Endothelial cell of umbilical vein (primary cell): ENCODE measurements around the gene P2RY13. TPM values are rescaled to one million over a fixed set of nuclear protein-coding genes. Genes with fewer than 3 reads are reported as not detected.

Experiments used
- BruUV-seq: library from RNA; stranded (reverse); fragments of 400-500 nt; replicated peaks from 2 replicates; lab custom pipeline; 2021; lab: Mats Ljungman, UMichigan
- CTCF ChIA-PET: fragments of 300-600, 350-600 bp; sonication (Branson Sonifier 250); formaldehyde crosslinking; loops from one replicate; lab custom pipeline; 2021; ENCODE audit warnings: antibody characterized with exemption, inconsistent platforms; lab: Charles Lee
- POLR2A ChIA-PET: fragments of 300-600, 350-600 bp; sonication (Branson Sonifier 250); formaldehyde crosslinking; loops from one replicate; lab custom pipeline; 2021; ENCODE audit warnings: antibody characterized with exemption, inconsistent platforms; lab: Charles Lee
- DNase-seq: peaks from one replicate; pipeline ENCODE4 v3.0.0-alpha.2; 2011; ENCODE audit warnings: low read depth, low spot score
- FAIRE-seq: peaks from 2 replicates; lab custom pipeline; 2011; peaks lifted over from hg19 to GRCh38; lab: Jason Lieb, UNC
- H2AFZ ChIP-seq: 2 replicates; pipeline ENCODE4 v1.6.0; 2012; ENCODE audit warnings: low read depth, low read length, control low read depth, inconsistent platforms
- H3K27ac ChIP-seq: 2 replicates; pipeline ENCODE4 v1.5.1; 2011; ENCODE audit warnings: low read depth, mild to moderate bottlenecking, control low read depth, low read length, moderate library complexity; ENCODE audit not compliant: insufficient read depth
- H3K27me3 ChIP-seq, 2 experiments: 2 replicates each; pipeline versions ENCODE4 v1.6.0 to v1.6.1; 2011; ENCODE audit warnings: low read length in 2 of 2, mixed read lengths in 1 of 2; ENCODE audit not compliant: control insufficient read depth in 2 of 2, insufficient read depth in 2 of 2
- H3K36me3 ChIP-seq, 2 experiments: 2 replicates in 1 of 2; 3 replicates in 1 of 2; pipeline ENCODE4 v1.5.1; 2011; ENCODE audit warnings: low read length in 2 of 2, mild to moderate bottlenecking in 1 of 2, moderate library complexity in 1 of 2; ENCODE audit not compliant: control insufficient read depth in 2 of 2, insufficient read depth in 2 of 2; ENCODE audit errors: extremely low read depth in 1 of 2
- H3K4me1 ChIP-seq: 3 replicates; pipeline ENCODE4 v1.5.1; 2011; ENCODE audit warnings: mild to moderate bottlenecking, low read length; ENCODE audit not compliant: control insufficient read depth, insufficient read depth; ENCODE audit errors: extremely low read depth
- H3K4me2 ChIP-seq: 2 replicates; pipeline ENCODE4 v1.6.1; 2011; ENCODE audit warnings: low read length, control low read depth, mixed read lengths; ENCODE audit not compliant: insufficient read depth
- H3K4me3 ChIP-seq, 3 experiments: fragments of 200-600 bp in 1 of 3; sonication (generic), shearing (Covaris generic) in 1 of 3; replicated peaks in 1 of 3; 2 replicates each; pipeline ENCODE4 v1.5.1; 2011 to 2016; ENCODE audit warnings: control low read depth in 3 of 3, low read length in 3 of 3, mild to moderate bottlenecking in 2 of 3, inconsistent platforms in 1 of 3, low read depth in 1 of 3, moderate library complexity in 1 of 3; ENCODE audit not compliant: insufficient read depth in 1 of 3
- H3K79me2 ChIP-seq: 2 replicates; pipeline ENCODE4 v1.6.0; 2012; ENCODE audit warnings: low read length, inconsistent platforms; ENCODE audit not compliant: control insufficient read depth, insufficient read depth
- H3K9ac ChIP-seq: replicated peaks from 2 replicates; pipeline ENCODE3; 2011; ENCODE audit warnings: low read length, control low read depth; ENCODE audit not compliant: insufficient read depth; ENCODE audit errors: extremely low read depth
- H3K9me1 ChIP-seq: replicated peaks from 3 replicates; pipeline ENCODE4 v1.6.0; 2011; ENCODE audit warnings: mild to moderate bottlenecking, low read length; ENCODE audit not compliant: control insufficient read depth, insufficient read depth; ENCODE audit errors: extremely low read depth
- H3K9me3 ChIP-seq: replicated peaks from 2 replicates; pipeline ENCODE4 v1.5.1; 2012; ENCODE audit warnings: low read length, inconsistent platforms; ENCODE audit not compliant: control insufficient read depth, insufficient read depth
- H4K20me1 ChIP-seq: replicated peaks from 2 replicates; pipeline ENCODE3; 2011; ENCODE audit warnings: mild to moderate bottlenecking, low read length; ENCODE audit not compliant: control insufficient read depth, insufficient read depth; ENCODE audit errors: extremely low read depth
- CTCF ChIP-seq, 2 donors: IDR thresholded peaks; 1 replicate in 1 of 2; 2 replicates in 1 of 2; pipeline ENCODE4 v1.5.1; 2011; ENCODE audit warnings: low read length in 2 of 2, mild to moderate bottlenecking in 2 of 2, moderate library complexity in 2 of 2, control low read depth in 1 of 2, inconsistent platforms in 1 of 2, low read depth in 1 of 2; ENCODE audit not compliant: insufficient read depth in 1 of 2; ENCODE audit errors: extremely low read depth in 1 of 2
- EZH2 ChIP-seq: IDR thresholded peaks from 2 replicates; pipeline ENCODE4 v1.6.1; 2012; ENCODE audit warnings: borderline replicate concordance, low read depth, mild to moderate bottlenecking, moderate library complexity, low read length, inconsistent platforms; ENCODE audit not compliant: severe bottlenecking
- FOS ChIP-seq: IDR thresholded peaks from 2 replicates; pipeline ENCODE4 v1.6.1; 2011; ENCODE audit warnings: mild to moderate bottlenecking, low read length, moderate library complexity, borderline replicate concordance; ENCODE audit not compliant: insufficient read depth
- GATA2 ChIP-seq: IDR thresholded peaks from 2 replicates; pipeline ENCODE4 v1.7.0; 2011; ENCODE audit warnings: low read depth, mild to moderate bottlenecking, moderate library complexity, mixed read lengths, low read length; ENCODE audit not compliant: insufficient read length, insufficient read depth
- JUN ChIP-seq: IDR thresholded peaks from 2 replicates; pipeline ENCODE4 v1.6.1; 2011; ENCODE audit warnings: borderline replicate concordance, low read depth; ENCODE audit not compliant: insufficient read length, insufficient read depth
- MAX ChIP-seq: IDR thresholded peaks from 2 replicates; pipeline ENCODE4 v1.6.1; 2011; ENCODE audit not compliant: insufficient read depth, insufficient read length
- MYC ChIP-seq: IDR thresholded peaks from one replicate; pipeline ENCODE4 v1.6.1; 2011; ENCODE audit warnings: mild to moderate bottlenecking, low read depth, low read length
- POLR2A ChIP-seq: IDR thresholded peaks from 2 replicates; pipeline ENCODE4 v1.6.1; 2012; ENCODE audit warnings: low read depth, mild to moderate bottlenecking, control low read depth, low read length
- POLR2AphosphoS5 ChIP-seq: IDR thresholded peaks from 2 replicates; pipeline ENCODE4 v1.6.1; 2012; ENCODE audit warnings: low read depth, mild to moderate bottlenecking, control low read depth, low read length, moderate library complexity; ENCODE audit not compliant: insufficient read depth
- dilution Hi-C: fragments of 300-500 bp; cut with MboI; formaldehyde crosslinking; loops from one replicate; pipeline ENCODE4 v1.15.0; 2019; ENCODE audit warnings: low sequenced_read_pairs; ENCODE audit not compliant: extremely low pct_ligation_motif_present
- intact Hi-C: fragments of 100-400 bp; cut with micrococcal nuclease; formaldehyde crosslinking; loops from one replicate; pipeline ENCODE4 v1.10.0; 2022
- polyA plus RNA-seq, 4 experiments: library from polyadenylated mRNA; depleted of rRNA in 3 of 4; stranded (reverse) in 3 of 4; unstranded in 1 of 4; fragments of >200 nt; gene quantifications; 2 replicates each; pipeline versions ENCODE4 v1.2.1 to v1.2.3, GENCODE V29; 2011 to 2012; ENCODE audit warnings: missing spikeins in 1 of 4
- total RNA-seq: library from RNA; stranded (reverse); gene quantifications from 2 replicates; pipeline ENCODE4 v1.2.3, GENCODE V29; 2021

Gene P2RY13
- total and polyA plus RNA-seq, 2 donors (not counting 3 experiments of a cell fraction or from before 2014, with no cell fraction given) = not detected

- DNase-seq (no peak), FAIRE-seq (no peak)
- H3K4me3 ChIP-seq = no peak overlapping the region
- TF ChIP-seq GATA2 = no peak
- no peak for TF ChIP-seq EZH2
- no peak for TF ChIP-seq MAX
- TF ChIP-seq JUN = no peak
- no peak for TF ChIP-seq CTCF (IDR thresholded peaks at IDR 0.05; ENCODE audit: extremely low read depth in 1 of 2, insufficient read depth in 1 of 2, low read depth in 1 of 2, low read length in 2 of 2)
- no peak for TF ChIP-seq POLR2AphosphoS5
- no peak for TF ChIP-seq FOS
- TF ChIP-seq POLR2A = no peak
- TF ChIP-seq MYC = no peak
- no peaks in the 10 kb centered on the region for H3K36me3 ChIP-seq
- H3K9ac ChIP-seq = no peak overlapping the region
- ChIA-PET POLR2A (no interaction called here), CTCF (interaction anchor here (0.6 to 1.3 kb wide), 3 partner anchors 12 to 1218 kb away, joined by 4 to 6 read pairs (median 5); no protein-coding TSS in a partner anchor)
- H3K4me1 ChIP-seq = no peaks in the 10 kb centered on the region
- H3K27ac ChIP-seq = no peak overlapping the region
- H2AFZ ChIP-seq = no peak overlapping the region
- no TSS peak for BruUV-seq
- H3K79me2 ChIP-seq = no peaks in the 10 kb centered on the region
- H3K27me3 ChIP-seq = no peaks in the 10 kb centered on the region
- no peaks in the 10 kb centered on the region for H3K9me1 ChIP-seq
- no peaks in the 10 kb centered on the region for H3K9me3 ChIP-seq
- intact Hi-C loops (no loop called here), dilution Hi-C loops (no loop called here)
- H4K20me1 ChIP-seq = no peaks in the 10 kb centered on the region
- H3K4me2 ChIP-seq = no peak overlapping the region
Observed at GRCh38 chr3:151367448-151367847, 38.1 kb upstream of the P2RY13 start.
